Daoy (cell line): ENCODE data around the gene C11orf97. TPM values are rescaled to one million over a fixed set of nuclear protein-coding genes. Genes with fewer than 3 reads are reported as not detected.
"Not testable (repeated sequence)": the region's sequence is repeated elsewhere in the genome, so short reads cannot be mapped to it uniquely, and the experiment has no call there.

Source experiments
- DNase-seq: peaks from one replicate; pipeline ENCODE4 v3.0.0-alpha.2; 2015; ENCODE audit warnings: low read depth
- total RNA-seq: library from RNA; depleted of rRNA; stranded (reverse); fragments of >200 nt; shearing (Covaris generic); gene quantifications from 2 replicates; pipeline ENCODE4 v1.2.3, GENCODE V29; 2014; rRNA removed

Gene C11orf97
- total RNA-seq: not detected in 2 replicates

GRCh38 chr11:94511932-94512781 is at the start of gene C11orf97:
Gene C11orf97, plus strand, starts transcription at chr11:94512461. Its CDS starts 68 bp downstream, at chr11:94512529.
- peak; percentile 42 for DNase-seq

DNA sequence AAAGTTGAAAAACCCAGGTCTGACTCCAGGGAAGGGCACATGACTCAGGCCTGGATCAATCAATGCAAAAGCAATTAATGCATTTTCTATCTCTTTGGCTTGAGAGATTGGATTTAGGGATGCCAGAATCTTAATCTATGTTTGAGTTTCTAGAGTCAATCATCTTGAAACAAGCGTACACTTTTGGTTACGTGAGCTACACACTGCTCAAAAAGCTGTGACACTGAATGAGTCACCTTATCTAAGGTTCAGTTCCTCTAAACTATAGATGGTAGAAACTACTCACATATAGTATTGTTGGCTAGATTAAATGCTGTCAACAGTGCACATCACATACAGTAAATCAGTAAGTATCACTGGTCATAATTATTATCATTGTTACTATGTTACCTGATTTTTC is 42.8 kb upstream of the C11orf97 start:
- DNase-seq: no peak

DNA sequence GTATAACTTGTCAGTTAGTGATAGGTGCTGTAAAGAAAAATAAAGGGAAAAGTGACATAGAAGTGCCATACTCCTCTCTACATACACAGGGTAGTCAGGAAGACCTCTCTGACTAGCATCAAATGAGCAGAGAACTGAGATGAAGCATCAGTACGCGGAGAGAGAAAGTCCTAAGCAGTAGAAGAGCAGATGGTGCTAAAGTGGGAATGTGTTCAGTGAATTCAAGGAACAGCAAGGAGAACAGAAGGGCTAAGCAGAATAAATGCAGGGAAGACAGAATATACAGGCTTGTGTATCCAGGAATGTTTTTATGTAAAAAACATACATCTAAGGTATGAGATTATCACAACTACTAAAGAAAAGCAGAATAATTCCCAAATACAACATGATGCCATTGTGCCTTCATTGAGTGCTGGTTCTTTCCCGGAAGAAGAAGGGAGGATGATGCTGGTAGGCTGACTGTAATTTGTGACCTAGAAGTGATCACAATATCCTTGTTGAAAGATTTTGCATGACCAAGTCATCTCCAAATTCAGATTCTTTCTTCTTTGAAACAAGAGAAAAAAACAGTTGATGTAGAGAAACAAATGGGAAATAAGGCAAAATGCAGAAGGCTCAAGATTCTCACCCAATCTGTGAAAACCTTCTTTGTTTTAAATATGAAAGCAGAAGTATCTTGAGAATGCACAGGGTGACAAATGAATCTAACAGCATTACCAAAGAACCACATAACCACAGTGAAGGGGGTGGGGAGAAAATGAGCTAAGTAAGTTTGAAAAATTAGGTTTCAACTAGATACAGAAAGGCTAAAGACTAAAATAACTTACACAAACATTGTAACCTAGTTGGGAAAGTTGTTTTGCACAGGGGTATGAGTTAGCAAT is 39.1 kb upstream of the C11orf97 start:
- no peak for DNase-seq

DNA sequence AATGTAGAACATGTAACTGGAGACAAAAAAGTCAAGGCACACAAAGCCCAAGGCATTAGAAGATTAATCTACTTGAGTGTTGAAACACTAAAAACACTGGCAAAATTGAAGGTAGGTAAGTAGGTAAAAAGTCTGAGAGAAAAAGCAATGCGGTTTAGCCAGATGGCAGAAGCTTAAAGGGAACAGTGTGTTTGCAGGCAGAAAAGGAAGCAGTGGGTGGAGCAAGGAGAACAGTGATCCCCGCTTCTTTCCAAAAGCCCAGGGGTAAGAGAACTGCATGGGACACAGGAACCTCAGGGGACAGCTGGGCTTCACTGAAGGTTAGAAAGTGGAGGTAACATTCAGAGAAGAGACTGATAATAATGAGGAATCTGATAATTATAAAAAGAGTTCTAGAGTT is 34.6 kb upstream of the C11orf97 start:
- DNase-seq: no peak

DNA sequence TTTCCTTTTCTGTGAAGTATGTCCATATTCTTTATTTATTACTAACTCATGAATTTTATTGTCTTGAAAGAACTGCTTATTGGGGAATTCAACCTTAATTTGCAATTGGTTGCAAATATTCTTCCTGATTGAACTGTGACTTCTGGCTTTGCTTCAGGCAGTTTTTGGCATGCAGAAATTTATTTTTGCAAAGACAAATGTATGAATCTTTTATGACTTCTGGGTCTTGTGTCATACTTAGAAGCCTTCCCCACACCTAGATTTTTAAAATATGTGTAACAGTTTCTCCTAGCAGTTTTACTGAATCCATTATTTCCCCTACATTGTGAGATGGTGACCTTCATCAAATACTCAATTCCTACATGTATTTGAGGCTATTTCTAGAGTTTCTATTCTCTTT is 30.9 kb upstream of the C11orf97 start:
- DNase-seq: no peak

- no peak for DNase-seq
These were observed 26.2 kb upstream of the C11orf97 start for GRCh38 chr11:94486068-94486467.

DNA sequence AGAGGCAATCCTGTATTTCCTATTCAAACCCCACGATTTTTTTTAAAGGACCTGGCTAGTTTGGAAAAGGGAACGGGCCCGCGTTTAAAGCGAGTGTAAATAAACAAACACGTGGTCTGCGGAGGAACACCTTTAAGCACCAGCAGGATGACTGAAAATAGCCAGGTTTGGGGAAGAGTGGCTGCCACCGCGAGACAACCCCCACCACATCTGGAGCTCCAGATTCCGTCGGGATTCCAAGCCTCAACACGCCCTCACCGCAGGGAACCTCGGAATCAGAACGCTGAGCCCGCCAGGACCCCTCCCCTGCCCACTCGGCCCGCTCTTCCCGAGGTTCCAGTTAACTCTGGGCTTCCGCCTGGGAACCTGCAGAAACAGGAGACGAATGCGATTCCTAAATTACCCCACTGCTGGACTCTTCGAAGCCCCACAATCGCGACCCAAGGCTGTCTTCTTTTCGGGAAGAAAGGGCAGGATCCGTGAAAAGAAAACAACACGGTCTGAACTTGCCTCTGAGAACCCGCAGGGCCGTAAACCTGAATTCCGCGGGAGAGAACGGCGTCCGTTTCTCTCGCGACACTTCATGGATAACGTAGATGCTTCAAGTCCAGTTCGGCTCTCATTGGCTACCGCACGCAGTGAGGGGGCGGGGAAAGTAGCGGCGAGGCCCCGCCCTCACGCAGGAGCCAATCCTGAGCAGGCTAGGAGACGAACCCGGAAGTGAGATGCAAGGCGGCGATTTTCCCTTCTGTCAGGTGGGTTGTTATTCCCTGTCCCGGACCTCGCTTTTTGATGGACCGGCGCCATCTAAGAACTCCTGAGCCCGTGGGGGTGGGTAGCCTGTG is 18.8 kb upstream of the C11orf97 start, which contains the start of the genes ANKRD49 and MRE11:
ANKRD49 (plus strand) TSS at position 704 of the 845 bp plus-strand sequence. CDS start 2,710 bp downstream, outside the sequence.
MRE11 (minus strand) TSS at position 564 of the 845 bp plus-strand sequence. CDS start 1,043 bp downstream, outside the sequence.
- DNase-seq: peak; percentile 98

DNA sequence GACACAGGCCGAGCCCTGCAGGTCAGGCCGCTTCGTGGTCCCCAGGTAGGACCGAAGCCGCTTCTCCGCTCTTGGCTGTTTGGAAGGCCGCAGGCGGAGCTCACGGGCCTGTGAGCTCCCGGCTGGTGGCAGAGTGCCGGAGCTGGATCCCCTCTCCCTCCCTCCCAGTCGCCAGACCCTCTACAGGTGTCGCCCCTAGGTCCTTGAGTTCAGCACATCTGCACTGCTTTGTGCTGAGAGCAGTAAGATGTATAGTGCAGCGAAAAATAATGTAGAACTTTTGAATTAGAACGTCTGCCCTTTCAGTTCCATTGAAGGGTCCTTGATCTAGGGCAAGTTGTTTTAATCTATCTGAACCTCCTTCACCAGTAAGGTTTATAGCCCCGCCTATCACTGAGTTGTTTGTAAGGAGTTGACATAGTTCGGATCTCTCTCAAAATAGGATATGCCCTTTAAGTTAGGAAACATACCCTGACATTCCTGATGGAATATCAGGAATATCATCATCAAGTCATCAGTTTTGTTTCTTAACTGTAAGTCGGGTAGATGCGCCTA is 18.1 kb upstream of the C11orf97 start:
- no peak for DNase-seq

DNA sequence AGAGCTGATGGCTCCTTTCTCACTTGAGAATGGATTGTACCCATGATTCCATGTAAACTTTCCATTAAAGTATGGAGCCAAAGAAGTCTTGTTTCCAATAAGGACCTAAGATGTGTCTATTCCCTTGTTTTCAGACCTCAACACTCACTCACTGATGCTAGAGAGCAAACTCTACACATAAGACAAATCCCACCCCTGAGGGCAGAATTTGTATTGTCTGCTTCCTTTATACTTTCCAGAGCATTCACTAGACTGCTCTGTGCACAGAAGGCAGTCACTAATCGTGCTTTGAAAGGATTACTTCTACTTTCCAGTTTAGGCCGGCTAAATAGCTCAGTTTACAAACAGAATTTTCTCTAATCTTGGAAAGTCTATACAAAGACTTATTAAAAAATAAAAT is 12.1 kb upstream of the C11orf97 start:
- DNase-seq: no peak

GRCh38 chr11:94501522-94501921 is 10.7 kb upstream of the C11orf97 start:
- no peak for DNase-seq

DNA sequence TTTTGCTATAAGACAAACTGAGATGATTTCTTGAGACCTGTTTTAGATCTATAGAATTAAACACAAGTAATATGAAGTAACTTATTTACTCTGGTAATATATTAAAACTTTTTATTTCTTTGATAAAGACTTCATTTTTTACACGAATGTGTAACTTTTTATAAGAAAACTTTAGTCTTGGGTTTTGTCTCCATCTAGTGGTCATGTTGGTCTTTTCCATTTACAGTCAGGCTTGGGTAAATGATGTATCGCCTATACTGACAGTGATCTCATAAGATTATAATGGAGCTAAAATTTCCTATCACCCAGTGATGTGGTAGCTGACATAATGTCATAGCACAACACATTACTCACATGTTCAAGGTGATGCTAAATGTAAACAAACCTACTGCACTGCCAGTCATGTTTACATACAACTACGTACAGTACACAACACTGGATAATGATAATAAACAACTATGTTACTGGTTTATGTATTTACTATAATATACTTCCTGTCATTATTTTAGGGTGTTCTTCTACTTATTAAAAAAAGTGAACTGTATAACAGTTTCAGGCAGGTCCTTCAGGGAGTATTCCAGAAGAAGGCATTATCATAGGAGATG is 7.5 kb upstream of the C11orf97 start:
- DNase-seq: peak; percentile 23

- DNase-seq: not testable (repeated sequence)
These were observed 5.7 kb upstream of the C11orf97 start for GRCh38 chr11:94506513-94506912.

DNA sequence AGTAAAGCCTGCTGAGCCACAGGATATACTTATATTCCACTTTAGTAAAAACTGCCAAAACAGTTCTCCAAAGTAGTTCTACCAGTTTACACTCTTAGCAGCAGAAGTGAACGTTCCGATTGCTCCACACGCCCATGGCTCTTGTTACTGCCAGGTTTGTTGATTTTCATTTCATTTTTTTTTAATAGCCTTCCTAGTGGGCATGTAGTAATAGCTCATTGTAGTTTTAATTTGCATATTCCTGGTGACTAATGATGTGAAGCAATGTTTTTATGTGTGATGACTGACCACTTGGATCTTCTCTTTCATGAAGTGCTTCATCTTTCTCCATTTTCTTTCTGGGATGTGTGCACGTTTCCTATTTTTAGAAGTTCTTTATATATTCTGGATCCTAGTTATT is 4.8 kb upstream of the C11orf97 start:
- no peak for DNase-seq

DNA sequence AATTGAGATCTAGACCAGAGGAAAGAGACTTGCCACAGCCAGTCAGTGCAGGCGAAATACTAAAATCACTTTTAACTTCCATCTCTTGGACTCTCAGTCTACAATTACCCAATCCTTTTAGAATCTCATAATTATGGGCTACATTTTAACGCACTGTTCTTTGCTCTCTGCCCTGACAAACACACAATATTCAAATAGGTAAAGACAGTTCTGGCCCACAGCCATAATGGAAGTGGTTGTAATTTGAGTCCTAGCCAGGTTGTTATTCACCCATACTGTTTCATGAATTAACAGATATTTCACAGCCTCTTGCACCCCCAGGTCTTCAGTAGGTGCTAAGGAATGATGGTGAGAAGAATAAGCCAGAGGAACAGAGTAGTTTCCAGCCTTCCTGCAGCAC is 830 bp downstream of the C11orf97 start:
- DNase-seq: peak; percentile 30

GRCh38 chr11:94515398-94515797 is 3.1 kb downstream of the C11orf97 start:
- DNase-seq: no peak

DNA sequence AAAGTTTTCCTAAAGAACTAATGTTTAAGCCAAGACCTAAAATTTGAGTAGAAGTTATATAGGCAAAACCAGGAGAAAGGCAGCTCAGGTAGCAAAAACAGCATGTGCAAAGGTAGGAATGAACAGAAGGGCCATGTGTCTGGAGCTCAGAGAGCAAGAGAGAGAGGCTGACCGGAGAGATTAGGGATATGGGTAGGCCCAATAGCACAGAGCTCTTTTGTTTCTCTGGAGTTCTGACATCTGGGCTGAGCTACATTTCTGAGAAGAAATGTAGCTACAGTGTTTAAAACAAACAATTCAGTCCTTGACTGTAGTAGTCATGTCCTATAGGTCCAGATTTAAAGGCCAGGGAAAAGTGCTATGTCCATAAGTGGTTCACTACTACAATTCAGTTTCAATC is 4.5 kb downstream of the C11orf97 start:
- no peak for DNase-seq

DNA sequence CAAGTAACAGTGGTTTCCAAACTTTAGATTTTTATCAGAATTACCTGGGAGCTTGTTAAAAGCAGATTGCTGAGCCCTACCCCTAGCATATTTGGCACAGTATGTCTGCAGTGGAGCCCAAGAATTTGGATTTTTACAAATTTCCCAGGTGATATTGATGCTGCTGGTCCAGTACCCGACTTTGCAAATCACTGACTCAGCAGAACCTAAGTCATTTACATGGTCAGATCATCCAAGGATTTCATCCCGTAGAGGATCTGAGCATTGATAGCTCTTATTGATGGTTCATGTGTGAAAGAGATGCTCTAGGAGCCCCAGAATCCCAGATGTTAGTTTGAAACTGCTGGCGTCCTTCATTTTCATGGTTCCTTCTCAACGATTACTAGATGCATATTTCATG is 6.0 kb downstream of the C11orf97 start:
- no peak for DNase-seq

DNA sequence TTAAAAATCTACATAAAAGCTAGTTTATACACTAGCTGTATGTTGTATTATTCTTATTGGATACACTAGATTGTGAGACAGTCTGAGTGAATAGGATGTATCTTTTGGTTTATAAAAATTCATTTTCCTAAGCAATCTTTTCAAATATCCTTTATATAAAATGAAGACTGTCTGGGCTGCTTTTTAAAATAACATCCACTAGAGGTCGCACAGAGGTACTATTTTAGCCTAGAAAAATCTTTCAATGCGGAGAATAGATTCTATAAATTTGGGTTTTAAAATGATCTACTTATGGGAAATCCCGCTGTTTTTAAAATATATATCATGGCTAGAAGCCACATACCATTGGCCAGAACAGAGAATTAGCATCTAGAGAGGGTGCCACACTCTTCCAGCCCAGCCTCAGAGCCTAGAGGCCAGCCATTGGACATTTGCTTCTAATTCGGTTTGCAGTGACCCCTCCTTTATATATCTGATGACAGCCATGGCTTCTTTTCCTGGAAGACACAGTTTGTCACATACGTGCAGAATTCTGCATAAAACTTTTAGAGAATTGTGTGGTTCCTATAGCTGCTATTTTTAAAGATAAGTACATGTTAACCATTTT is 7.3 kb downstream of the C11orf97 start:
- DNase-seq: no peak

GRCh38 chr11:94521684-94522083 is 9.4 kb downstream of the C11orf97 start:
- peak; percentile 15 for DNase-seq

DNA sequence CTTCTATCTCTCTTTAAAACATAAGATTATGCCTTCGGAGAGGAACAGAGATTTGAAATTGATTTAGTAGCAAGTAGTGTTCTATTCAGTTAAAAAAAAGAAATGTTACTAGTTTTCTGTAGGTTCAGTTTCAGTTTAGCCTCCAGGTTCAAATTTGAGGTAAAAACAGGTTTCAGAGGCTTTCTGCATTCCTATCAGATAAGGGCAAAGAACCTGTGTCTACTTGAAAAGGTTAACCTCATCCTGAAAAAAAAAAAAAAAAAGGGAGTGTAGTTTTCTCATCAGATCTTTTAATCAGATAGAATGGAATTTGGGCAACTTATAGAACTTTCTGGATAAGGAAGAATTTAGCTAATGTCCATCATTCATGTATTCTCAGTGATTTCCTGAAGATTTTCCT is 12.1 kb downstream of the C11orf97 start:
- no peak for DNase-seq
